Measurements from ENCODE around the gene MEGF11.

- TF ChIP-seq POLR2AphosphoS5 (IDR thresholded peaks at IDR 0.05; ENCODE audit: borderline replicate concordance, low read depth, low read length) = no peak
- TF ChIP-seq EZH2 (IDR thresholded peaks at IDR 0.05) = no peak
- TF ChIP-seq FOXP2 (optimal IDR thresholded peaks at IDR 0.05; ENCODE audit: control extremely low read depth, extremely low read length, insufficient read depth) = no peak
Measured at GRCh38 chr15:66001042-66001441, 252.5 kb downstream of the MEGF11 start.
